Lung (tissue), 12 donors: ENCODE data around the gene TRIM2. TPM values are rescaled to one million over a fixed set of nuclear protein-coding genes. Genes with fewer than 3 reads are reported as not detected.

Experiments
- ATAC-seq: fragments of 200-7000 bp; cut with Tn5 transposase; one replicate; pipeline ENCODE4 v1.9.1; 2020; ENCODE audit warnings: moderate number of reproducible peaks; ENCODE audit not compliant: insufficient read depth, low FRiP score
- DNase-seq, 3 donors: peaks; one replicate each; pipeline ENCODE4 v3.0.0-alpha.2; 2013 to 2017
- H3K27ac ChIP-seq, 2 donors: one replicate each; pipeline ENCODE4 v1.5.1; 2013; ENCODE audit warnings: mild to moderate bottlenecking in 2 of 2, moderate library complexity in 2 of 2, control low read depth in 1 of 2, inconsistent platforms in 1 of 2, low read depth in 1 of 2, low read length in 1 of 2
- H3K27me3 ChIP-seq, 3 donors: one replicate each; pipeline ENCODE4 v1.5.1; 2013; ENCODE audit warnings: low read length in 2 of 3; ENCODE audit not compliant: control insufficient read depth in 3 of 3, insufficient read depth in 3 of 3
- H3K36me3 ChIP-seq, 4 donors: one replicate each; pipeline ENCODE4 v1.5.1; 2013; ENCODE audit warnings: low read length in 4 of 4, mild to moderate bottlenecking in 1 of 4, moderate library complexity in 1 of 4; ENCODE audit not compliant: control insufficient read depth in 4 of 4, insufficient read depth in 4 of 4
- H3K4me1 ChIP-seq, 5 donors: one replicate each; pipeline ENCODE4 v1.5.1; 2013; ENCODE audit warnings: low read length in 5 of 5, mild to moderate bottlenecking in 2 of 5, moderate library complexity in 1 of 5; ENCODE audit not compliant: control insufficient read depth in 5 of 5, insufficient read depth in 5 of 5
- H3K4me3 ChIP-seq: one replicate; pipeline ENCODE4 v1.5.1; 2013; ENCODE audit warnings: mild to moderate bottlenecking, control low read depth, moderate library complexity
- H3K9ac ChIP-seq, 2 donors: one replicate each; pipeline ENCODE4 v1.5.1; 2013; ENCODE audit warnings: low read length in 2 of 2, control low read depth in 1 of 2; ENCODE audit not compliant: insufficient read depth in 1 of 2
- H3K9me3 ChIP-seq, 4 donors: one replicate each; pipeline ENCODE4 v1.5.1; 2013; ENCODE audit warnings: low read length in 3 of 4, mild to moderate bottlenecking in 1 of 4, moderate library complexity in 1 of 4; ENCODE audit not compliant: control insufficient read depth in 4 of 4, insufficient read depth in 3 of 4
- CTCF ChIP-seq: IDR thresholded peaks from 2 replicates; pipeline ENCODE4 v1.5.1; 2012; ENCODE audit warnings: mild to moderate bottlenecking; ENCODE audit errors: control extremely low read depth, extremely low read depth
- WGBS, 2 donors: extraction: QIAGEN DNeasy Blood & Tissue Kit; methylation state at CpG; one replicate each; pipeline ENCODE4 v1.1.7; 2013; 5-methylcytosine and 5-hydroxymethylcytosine counted together
- polyA plus RNA-seq, 2 donors: library from polyadenylated mRNA; stranded (reverse); fragments of 200-250 nt; gene quantifications; one replicate each; pipeline ENCODE4 v1.2.1, GENCODE V29; 2013
- total RNA-seq, 2 donors: library from RNA; depleted of rRNA in 1 of 2; stranded (reverse); fragments of >200 nt in 1 of 2; gene quantifications; one replicate each; pipeline ENCODE4 v1.2.1, GENCODE V29; 2014 to 2021
- donor health status: control.
- donor health status: control.
- donor health status: Bipolar disorder and iron deficiency.
- donor health status: healthy.
- donor health status: DM: yes; HTN: yes; CAD: no.

TRIM2 gene
- total and polyA plus RNA-seq, 4 donors, result 9.1 to 74.0 (median 38.1) TPM

DNA sequence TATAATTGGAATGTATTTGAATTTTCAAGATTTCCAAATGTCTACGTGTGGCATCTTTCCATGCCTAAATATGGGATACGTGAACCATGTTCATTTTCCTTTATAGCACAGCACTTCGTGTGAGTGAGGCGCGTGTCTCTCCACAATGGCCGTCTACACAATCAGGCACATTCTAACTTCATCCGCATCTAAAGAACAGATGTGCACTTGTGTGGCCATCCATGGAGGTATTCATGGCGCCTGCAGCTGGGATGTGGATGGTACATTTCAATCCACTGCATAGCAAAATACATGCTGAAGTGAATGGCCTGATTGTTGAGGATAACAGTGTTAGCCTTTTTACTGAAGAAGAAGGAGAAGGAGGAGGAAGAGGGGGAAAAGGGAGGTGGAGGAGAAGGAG is 34.5 kb upstream of the TRIM2 start:
- Histone ChIP-seq H3K4me1 (peaks cover 0 to 5% (median 0%) of the 10 kb centered on the region in 5 donors), H3K27ac (no peak overlapping the region), H3K36me3 (no peaks in the 10 kb centered on the region), H3K4me3 (no peak overlapping the region), H3K9me3 (no peaks in the 10 kb centered on the region), H3K27me3 (no peaks in the 10 kb centered on the region), H3K9ac (no peak overlapping the region)
- TF ChIP-seq CTCF, result no peak
- no peak for DNase-seq
- no peak for ATAC-seq
- 83 to 85% methylated on average over 8 of the region's 8 CpGs for WGBS, 2 donors

- ATAC-seq, result no peak
- Histone ChIP-seq H3K4me1 (peaks cover 0 to 5% (median 0%) of the 10 kb centered on the region in 5 donors), H3K9ac (no peak overlapping the region), H3K4me3 (no peak overlapping the region), H3K9me3 (no peaks in the 10 kb centered on the region), H3K36me3 (no peaks in the 10 kb centered on the region), H3K27me3 (no peaks in the 10 kb centered on the region), H3K27ac (no peak overlapping the region)
- DNase-seq, result no peak
- 95 to 98% methylated on average over 2 of the region's 2 CpGs for WGBS, 2 donors
- no peak for TF ChIP-seq CTCF
Observed at GRCh38 chr4:153170407-153170806, 33.8 kb upstream of the TRIM2 start.

DNA sequence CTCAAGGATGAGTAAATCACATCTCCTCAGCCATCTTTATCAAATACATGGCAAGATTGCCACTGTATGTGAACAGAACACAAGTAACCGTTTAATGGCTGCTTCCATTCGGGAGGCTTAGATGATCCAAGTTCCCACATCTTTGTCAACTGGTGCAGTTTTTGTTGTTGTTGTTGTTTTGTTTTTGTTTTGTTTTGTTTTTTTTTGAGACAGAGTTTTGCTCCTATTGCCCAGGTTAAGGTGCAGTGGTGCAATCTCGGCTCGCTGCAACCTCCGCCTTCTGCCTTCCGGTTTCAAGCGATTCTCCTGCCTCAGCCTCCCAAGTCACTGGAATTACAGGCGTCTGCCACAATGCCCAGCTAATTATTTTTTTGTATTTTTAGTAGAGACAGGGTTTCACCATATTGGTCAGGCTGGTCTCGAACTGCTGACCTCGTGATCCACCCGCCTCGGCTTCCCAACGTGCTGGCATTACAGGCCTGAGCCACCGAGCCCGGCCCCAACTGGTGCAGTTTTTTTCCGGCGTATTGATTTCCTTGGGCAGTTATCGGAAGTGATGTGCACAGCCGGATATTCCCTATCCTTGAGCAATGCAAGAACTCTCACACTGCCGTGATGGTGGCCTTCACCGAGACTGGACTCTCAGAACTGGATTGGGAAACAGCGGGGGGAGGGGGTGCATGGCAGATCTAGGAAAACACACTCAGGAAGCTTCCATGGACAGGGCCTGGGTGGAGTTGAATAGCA is 29.2 kb upstream of the TRIM2 start:
- no peak overlapping the region for H3K9ac ChIP-seq
- no peak overlapping the region for H3K27ac ChIP-seq
- H3K36me3 ChIP-seq, result no peaks in the 10 kb centered on the region
- ATAC-seq, result no peak
- peaks cover 0 to 7% (median 0%) of the 10 kb centered on the region in 5 donors for H3K4me1 ChIP-seq
- H3K9me3 ChIP-seq, result no peaks in the 10 kb centered on the region
- WGBS, 2 donors, result 96 to 97% methylated on average over 22 of the region's 22 CpGs
- no peaks in the 10 kb centered on the region for H3K27me3 ChIP-seq
- no peak overlapping the region for H3K4me3 ChIP-seq
- DNase-seq, result no peak
- TF ChIP-seq CTCF, result no peak
